Posterior vena cava (tissue), 2 donors: ENCODE measurements around the gene GABARAP. TPM values are rescaled to one million over a fixed set of nuclear protein-coding genes. Genes with fewer than 3 reads are reported as not detected.

Experiments used
- DNase-seq: peaks from one replicate; pipeline ENCODE4 v3.0.0-alpha.2; 2020; ENCODE audit warnings: low spot score
- intact Hi-C, 2 donors: fragments of 100-400 bp; cut with DNase I; formaldehyde crosslinking; loops; one replicate each; pipeline versions ENCODE4 v1.14.1 to v1.14.2; 2022 to 2023
- total RNA-seq, 2 donors: library from RNA; stranded (reverse); fragmentation: NEBNext Ultra II Directional; extraction: Animal tissue kit (Norgen Biotek cat#: 25700); gene quantifications; one replicate each; pipeline ENCODE4 v1.2.1, GENCODE V29; 2021
- donor health status: DM: yes; HTN: yes; CAD: no.
- donor health status: DM: yes; HTN: yes; CAD: no.

GABARAP gene
- total RNA-seq, 2 donors from 2014 or later: 341 to 405 TPM

DNA sequence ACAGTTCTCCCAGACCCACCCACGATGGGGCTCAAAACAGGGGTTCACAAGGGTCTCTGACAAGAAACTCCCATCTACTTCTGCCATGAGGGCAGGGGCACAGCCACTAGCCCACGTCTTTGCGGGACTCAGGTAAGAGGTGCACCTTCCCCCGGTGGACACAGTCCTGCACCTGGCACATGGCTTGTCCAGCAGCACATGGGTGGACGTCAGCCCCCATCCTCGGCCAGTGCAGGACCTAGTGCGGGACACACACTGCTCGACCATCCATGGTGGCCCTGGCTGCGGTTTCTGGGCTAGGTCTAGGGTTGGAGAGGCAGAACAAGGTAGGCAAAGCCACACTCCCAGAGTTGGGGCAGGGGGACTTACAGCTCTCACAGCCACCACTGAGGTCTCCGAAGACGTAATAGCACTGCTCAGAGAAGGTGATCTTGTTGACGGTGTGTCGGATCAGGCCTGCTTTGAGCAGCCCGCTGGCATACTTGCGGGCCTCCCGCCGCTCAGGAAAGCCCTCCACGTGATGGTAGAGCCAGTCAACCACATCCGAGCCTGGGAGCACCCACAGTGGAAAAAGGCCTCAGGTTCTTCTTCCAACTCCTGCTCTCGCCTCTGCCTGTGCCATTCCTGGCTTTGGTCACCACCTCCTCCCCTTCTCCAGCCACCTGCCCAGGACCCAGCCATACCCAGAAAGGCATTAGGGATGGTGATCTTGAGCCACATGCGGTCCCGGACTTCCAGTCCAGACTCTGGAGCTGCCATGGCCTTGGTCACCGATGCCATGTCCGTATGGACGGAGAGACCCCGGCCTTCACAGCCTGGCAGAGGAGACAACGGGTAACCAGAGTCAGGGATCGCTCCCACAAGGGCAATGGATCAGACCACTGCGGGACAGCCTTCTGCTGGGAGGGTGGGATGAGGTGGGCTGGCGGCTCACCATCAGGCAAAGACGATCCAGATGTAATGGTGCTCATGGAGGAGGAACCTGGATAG is 15.2 kb downstream of the GABARAP start:
- no peak for DNase-seq
- intact Hi-C loops: no loop called here

- intact Hi-C loops: no loop called here
- DNase-seq: no peak
Measured at GRCh38 chr17:7225711-7226331, 16.4 kb downstream of the GABARAP start.

DNA sequence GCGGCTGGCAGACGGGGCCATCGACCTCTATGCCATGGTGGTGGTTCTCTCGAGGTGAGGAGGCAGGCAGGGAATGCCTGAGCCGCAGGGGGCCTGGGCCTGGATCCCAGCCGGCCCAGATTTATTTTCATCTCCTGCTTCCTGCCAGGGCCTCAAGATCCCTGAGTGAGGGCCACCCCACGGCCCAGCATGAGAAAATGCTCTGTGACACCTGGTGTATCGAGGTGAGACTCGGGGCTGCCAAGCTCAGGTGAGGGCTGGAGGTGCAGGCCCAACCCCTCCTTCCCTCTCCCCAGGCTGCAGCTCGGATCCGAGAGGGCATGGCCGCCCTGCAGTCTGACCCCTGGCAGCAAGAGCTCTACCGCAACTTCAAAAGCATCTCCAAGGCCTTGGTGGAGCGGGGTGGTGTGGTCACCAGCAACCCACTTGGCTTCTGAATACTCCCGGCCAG is 17.6 kb downstream of the GABARAP start:
- intact Hi-C loops: no loop called here
- no peak for DNase-seq

- no peak for DNase-seq
- intact Hi-C loops: no loop called here
Measured at GRCh38 chr17:7224110-7224509, 18.1 kb downstream of the GABARAP start.

- intact Hi-C loops: no loop called here
- no peak for DNase-seq
Measured at GRCh38 chr17:7223375-7223774, 18.9 kb downstream of the GABARAP start.

GRCh38 chr17:7222972-7223292 is 19.3 kb downstream of the GABARAP start:
- DNase-seq: no peak
- intact Hi-C loops: no loop called here

- intact Hi-C loops: no loop called here
- DNase-seq: no peak
Measured at GRCh38 chr17:7222093-7222971, 19.9 kb downstream of the GABARAP start.

GRCh38 chr17:7221278-7222092 is 20.8 kb downstream of the GABARAP start:
- intact Hi-C loops: no loop called here
- DNase-seq: no peak

DNA sequence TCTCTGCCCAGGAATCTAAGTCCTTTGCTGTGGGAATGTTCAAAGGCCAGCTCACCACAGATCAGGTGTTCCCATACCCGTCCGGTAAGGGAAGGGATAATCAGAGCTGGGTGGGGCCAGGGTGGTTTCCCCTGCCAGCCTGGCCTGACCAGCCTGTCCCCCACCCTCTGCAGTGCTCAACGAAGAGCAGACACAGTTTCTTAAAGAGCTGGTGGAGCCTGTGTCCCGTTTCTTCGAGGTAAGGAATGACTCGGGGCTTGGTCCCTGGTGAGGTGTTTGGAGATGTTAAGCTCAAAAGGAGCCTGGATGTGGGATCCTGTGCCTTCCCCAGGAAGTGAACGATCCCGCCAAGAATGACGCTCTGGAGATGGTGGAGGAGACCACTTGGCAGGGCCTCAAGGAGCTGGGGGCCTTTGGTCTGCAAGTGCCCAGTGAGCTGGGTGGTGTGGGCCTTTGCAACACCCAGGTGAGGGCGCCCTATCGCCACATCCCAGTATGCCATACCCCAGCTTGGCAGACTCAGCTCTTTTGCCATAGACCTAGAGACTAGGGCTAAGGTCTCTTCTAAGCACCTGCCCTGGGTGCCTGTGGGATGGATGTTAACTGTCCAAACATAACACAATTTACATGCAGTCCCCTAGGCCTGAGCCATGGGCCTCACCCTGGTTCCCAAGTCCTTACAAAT is 21.5 kb downstream of the GABARAP start:
- no peak for DNase-seq
- intact Hi-C loops: no loop called here

DNA sequence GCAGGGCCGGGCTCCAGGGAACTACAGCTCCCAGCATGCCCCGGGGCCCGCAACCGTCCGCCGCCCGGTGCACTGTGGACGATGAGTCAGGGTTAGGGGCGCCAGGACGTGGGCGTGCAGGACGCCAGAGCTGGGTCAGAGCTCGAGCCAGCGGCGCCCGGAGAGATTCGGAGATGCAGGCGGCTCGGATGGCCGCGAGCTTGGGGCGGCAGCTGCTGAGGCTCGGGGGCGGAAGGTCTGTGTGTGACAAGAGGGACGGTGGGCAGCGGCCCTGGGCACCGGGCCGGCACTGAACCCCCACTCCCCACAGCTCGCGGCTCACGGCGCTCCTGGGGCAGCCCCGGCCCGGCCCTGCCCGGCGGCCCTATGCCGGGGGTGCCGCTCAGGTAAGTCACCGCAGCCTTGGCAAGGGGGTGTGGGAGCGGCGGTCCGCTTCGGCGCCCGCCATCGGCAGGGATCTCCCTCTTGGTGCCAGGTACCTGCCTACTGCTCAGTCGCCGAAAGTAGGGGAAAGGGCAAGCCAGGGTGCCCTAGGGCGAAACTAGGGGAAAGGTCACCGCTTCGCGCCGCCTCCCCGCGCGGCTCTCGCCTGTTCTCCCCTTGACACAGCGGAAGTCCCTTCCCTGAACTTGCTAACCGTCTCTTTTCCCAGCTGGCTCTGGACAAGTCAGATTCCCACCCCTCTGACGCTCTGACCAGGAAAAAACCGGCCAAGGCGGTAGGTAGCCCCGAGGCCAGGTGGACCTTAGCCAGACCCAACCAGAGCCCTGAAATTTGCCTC is 22.2 kb downstream of the GABARAP start, which contains the start of the genes ACADVL and DLG4:
Gene ACADVL, plus strand, starts transcription at position 127 of the 781 bp plus-strand sequence. Its CDS starts 47 bp downstream, at position 174.
Gene DLG4, minus strand, starts transcription at position 25 of the 781 bp plus-strand sequence.
- intact Hi-C loops: no loop called here
- peak; percentile 99 for DNase-seq

DNA sequence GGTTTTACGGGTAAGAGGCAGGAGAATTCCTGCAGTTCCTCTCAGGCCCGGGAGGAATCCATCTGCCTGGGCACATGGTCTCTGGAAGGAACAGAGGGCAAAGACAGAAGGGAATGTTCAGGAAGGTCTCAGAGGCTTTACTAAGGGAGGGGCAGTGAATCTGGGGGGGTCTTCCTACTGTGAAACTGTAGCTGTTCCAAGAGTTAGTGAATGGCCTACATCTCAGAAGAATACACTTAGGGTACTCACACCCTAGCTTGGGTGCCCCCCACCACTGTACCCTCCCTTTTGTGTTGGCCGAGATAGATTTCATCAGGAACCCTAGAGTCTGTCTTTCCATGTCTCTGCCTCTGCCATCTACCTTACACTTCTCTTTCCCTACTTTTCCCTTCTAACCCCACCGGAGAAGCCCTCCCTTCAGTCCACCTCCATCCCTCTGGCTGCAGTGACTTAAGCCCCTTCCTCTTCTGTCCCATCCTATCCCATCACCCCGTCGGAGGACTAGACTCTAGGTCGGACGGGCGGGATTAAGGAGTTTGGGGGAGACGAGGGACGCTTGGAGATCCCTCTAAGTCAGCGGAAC is 22.9 kb downstream of the GABARAP start:
- intact Hi-C loops: no loop called here
- DNase-seq: no peak

DNA sequence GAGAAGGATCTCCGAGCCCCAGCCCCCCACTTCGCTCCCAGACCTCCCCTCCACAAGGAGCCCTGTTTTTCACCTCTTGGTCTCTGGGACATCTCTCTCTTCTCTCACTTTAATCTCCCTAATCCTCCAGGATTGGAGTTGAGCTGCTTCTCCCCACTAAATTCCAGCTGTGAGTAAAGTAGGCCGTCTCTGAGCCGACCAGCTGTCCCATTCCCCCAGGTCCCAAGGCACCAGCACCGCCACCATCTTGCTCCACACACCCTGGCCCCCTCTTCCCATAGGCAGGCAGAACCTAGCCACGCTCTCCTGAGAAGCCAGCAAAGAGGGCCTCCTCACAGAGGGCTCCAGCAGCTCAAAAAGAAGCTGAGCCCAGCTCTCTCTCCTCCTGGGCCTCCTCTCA is 23.5 kb downstream of the GABARAP start:
- no peak for DNase-seq
- intact Hi-C loops: no loop called here

GRCh38 chr17:7218166-7218565 is 24.1 kb downstream of the GABARAP start:
- intact Hi-C loops: no loop called here

GRCh38 chr17:7217113-7217987 is 24.9 kb downstream of the GABARAP start:
- DNase-seq: no peak
- intact Hi-C loops: no loop called here

More at GRCh38 chr17:7218166-7218565, 24.1 kb downstream of the GABARAP start:
- DNase-seq: no peak

DNA sequence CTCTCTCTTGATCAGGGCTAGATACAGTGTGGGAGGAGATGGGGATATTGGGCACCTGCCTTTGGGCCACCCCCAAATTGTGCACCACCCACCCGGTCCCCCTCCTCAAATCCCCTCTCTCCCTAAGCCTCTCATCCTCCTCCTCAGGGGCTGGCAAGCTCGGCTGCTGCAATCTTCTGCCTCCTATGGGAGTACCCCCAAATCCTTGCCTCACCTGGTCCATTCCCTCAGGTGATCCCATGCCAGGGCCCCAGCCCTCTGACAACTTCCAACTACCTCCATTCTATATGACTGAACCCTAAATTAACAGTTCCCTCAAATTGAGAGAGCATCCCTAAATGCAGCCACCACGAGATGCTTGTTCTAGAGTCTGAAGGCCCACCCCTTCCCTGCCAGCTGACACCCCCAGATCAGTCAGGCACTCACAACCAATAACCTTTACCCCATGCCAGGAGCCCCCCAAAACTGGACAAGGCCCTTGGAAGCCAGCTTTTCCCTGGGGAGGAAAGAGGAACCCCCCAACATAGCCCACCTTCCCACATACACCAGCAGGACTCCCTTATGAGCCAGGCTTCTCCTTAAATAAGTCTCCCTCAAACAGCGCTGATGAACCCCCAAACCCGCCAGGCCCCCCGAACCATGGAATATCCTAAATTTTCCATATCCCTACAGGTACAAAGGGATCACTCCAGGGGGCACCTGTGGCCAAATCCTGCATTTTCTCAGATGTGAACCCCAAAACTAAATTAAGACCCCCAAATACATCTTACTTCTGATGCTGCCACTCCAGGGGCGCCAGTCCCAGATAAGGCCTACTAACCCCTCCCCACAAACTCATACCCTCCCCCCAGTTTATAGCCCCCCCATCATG is 25.8 kb downstream of the GABARAP start:
- intact Hi-C loops: no loop called here
- no peak for DNase-seq
